ENCODE results near the gene ZNF516. TPM values are rescaled to one million over a fixed set of nuclear protein-coding genes. Genes with fewer than 3 reads are reported as not detected.

Gene ZNF516
- polyA plus RNA-seq, 2 of the 4 experiments (the other 2 are of a cell fraction), result 3.9 to 4.9 TPM

- H3K4me2 ChIP-seq, result no peak overlapping the region
- DNase-seq (ENCODE audit: low read depth in 1 of 2, low spot score in 1 of 2) (no peak), ATAC-seq (no peak), FAIRE-seq (no peak)
- ChIA-PET CTCF (interaction anchor here (1.1 kb wide), 1 partner anchor 42 kb away, joined by 3 read pairs; no protein-coding TSS in a partner anchor), POLR2A (no interaction called here)
- 97% methylated on average over 19 of the region's 54 CpGs for WGBS (ENCODE audit: missing lambda C conversion rate)
- TF ChIP-seq EP300 (IDR thresholded peaks at IDR 0.05) (no peak), RNF2 (IDR thresholded peaks at IDR 0.05; ENCODE audit: borderline replicate concordance, low read depth) (no peak), JUNB (IDR thresholded peaks at IDR 0.05) (no peak), HOXB5 (CRISPR knock-in tag; IDR thresholded peaks at IDR 0.05) (no peak), FOXS1 (CRISPR knock-in tag; IDR thresholded peaks at IDR 0.05) (no peak)
- no peaks in the 10 kb centered on the region for H3K9me3 ChIP-seq
- H3K4me3 ChIP-seq, result no peak overlapping the region
- H3K4me1 ChIP-seq, result peaks cover 19% of the 10 kb centered on the region
- no peak overlapping the region for H3K27ac ChIP-seq
Measured at GRCh38 chr18:76441002-76441667, 53.9 kb downstream of the ZNF516 start.

GRCh38 chr18:76437910-76438309, 57.1 kb downstream of the ZNF516 start:
- no peak for TF ChIP-seq HMGXB4 (CRISPR knock-in tag; IDR thresholded peaks at IDR 0.05; ENCODE audit: borderline replicate concordance)
- no peak for DNase-seq (ENCODE audit: low read depth in 1 of 2, low spot score in 1 of 2)
- FAIRE-seq, result no peak
- no peak overlapping the region for H3K4me2 ChIP-seq
- no peak overlapping the region for H3K4me3 ChIP-seq
- no peak for ATAC-seq
- ChIA-PET POLR2A (no interaction called here), CTCF (no interaction called here)
- H3K9me3 ChIP-seq, result no peaks in the 10 kb centered on the region
- no peak overlapping the region for H3K27ac ChIP-seq
- no peaks in the 10 kb centered on the region for H3K4me1 ChIP-seq
- WGBS (ENCODE audit: missing lambda C conversion rate), result 78% methylated on average over 8 of the region's 8 CpGs

- no peak for DNase-seq (ENCODE audit: low read depth in 1 of 2, low spot score in 1 of 2)
- Histone ChIP-seq H3K4me2 (no peak overlapping the region), H3K9me3 (no peaks in the 10 kb centered on the region), H3K27ac (no peak overlapping the region), H3K4me1 (no peaks in the 10 kb centered on the region), H3K4me3 (no peak overlapping the region)
- CTCF ChIA-PET, result interaction anchor here (1.2 kb wide), 1 partner anchor 250 kb away, joined by 3 read pairs; no protein-coding TSS in a partner anchor
- 91% methylated on average over 11 of the region's 11 CpGs for WGBS (ENCODE audit: missing lambda C conversion rate)
- POLR2A ChIA-PET, result no interaction called here
- no peak for FAIRE-seq
- TF ChIP-seq ZNF302 (CRISPR knock-in tag; IDR thresholded peaks at IDR 0.05) (no peak), ZC3H11A (IDR thresholded peaks at IDR 0.05) (no peak), CHD4 (IDR thresholded peaks at IDR 0.05; ENCODE audit: borderline replicate concordance) (no peak), HOXA7 (CRISPR knock-in tag; IDR thresholded peaks at IDR 0.05) (no peak), RNF2 (IDR thresholded peaks at IDR 0.05; ENCODE audit: borderline replicate concordance, low read depth) (no peak), PHF8 (IDR thresholded peaks at IDR 0.05; ENCODE audit: borderline replicate concordance, low read depth) (no peak), HES2 (IDR thresholded peaks at IDR 0.05) (no peak), GATA3 (IDR thresholded peaks at IDR 0.05; ENCODE audit: borderline replicate concordance) (no peak), FOSB (CRISPR knock-in tag; IDR thresholded peaks at IDR 0.05) (no peak), FOXS1 (CRISPR knock-in tag; IDR thresholded peaks at IDR 0.05) (no peak), CEBPB (IDR thresholded peaks at IDR 0.05) (no peak), HEYL (CRISPR knock-in tag; IDR thresholded peaks at IDR 0.05) (no peak), CHD2 (IDR thresholded peaks at IDR 0.05; ENCODE audit: low read length, partially characterized antibody) (no peak), MAFK (IDR thresholded peaks at IDR 0.05; ENCODE audit: partially characterized antibody) (no peak), MAZ (IDR thresholded peaks at IDR 0.05; ENCODE audit: borderline replicate concordance, low read depth, low read length) (no peak)
- ATAC-seq, result no peak
Measured at GRCh38 chr18:76437011-76437410, 58.0 kb downstream of the ZNF516 start.

GRCh38 chr18:76436342-76436741, 58.7 kb downstream of the ZNF516 start:
- H3K27ac ChIP-seq, result no peak overlapping the region
- ChIA-PET CTCF (interaction anchor here (1.2 kb wide), 1 partner anchor 251 kb away, joined by 3 read pairs; no protein-coding TSS in a partner anchor), POLR2A (no interaction called here)
- H3K9me3 ChIP-seq, result no peaks in the 10 kb centered on the region
- DNase-seq (ENCODE audit: low read depth in 1 of 2, low spot score in 1 of 2) (no peak), FAIRE-seq (no peak), ATAC-seq (no peak)
- 90% methylated on average over 16 of the region's 16 CpGs for WGBS (ENCODE audit: missing lambda C conversion rate)
- H3K4me2 ChIP-seq, result no peak overlapping the region
- no peak overlapping the region for H3K4me3 ChIP-seq
- no peaks in the 10 kb centered on the region for H3K4me1 ChIP-seq
- TF ChIP-seq MAFK (IDR thresholded peaks at IDR 0.05; ENCODE audit: partially characterized antibody), result no peak
- TF ChIP-seq PHF8 (IDR thresholded peaks at IDR 0.05; ENCODE audit: borderline replicate concordance, low read depth), result no peak
- TF ChIP-seq POLR2A (IDR thresholded peaks at IDR 0.05; ENCODE audit: low read length), result no peak
- TF ChIP-seq E2F6 (IDR thresholded peaks at IDR 0.05; ENCODE audit: borderline replicate concordance, low read depth), result no peak
- no peak for TF ChIP-seq PBX3 (IDR thresholded peaks at IDR 0.05)
- no peak for TF ChIP-seq ZFP36 (IDR thresholded peaks at IDR 0.05; ENCODE audit: borderline replicate concordance, partially characterized antibody)
- no peak for TF ChIP-seq REST (IDR thresholded peaks at IDR 0.05)

All from A549 (cell line).